Measurements from ENCODE around the gene STARD3. TPM values are rescaled to one million over a fixed set of nuclear protein-coding genes. Genes with fewer than 3 reads are reported as not detected.

STARD3 gene
- total and polyA plus RNA-seq, 2 of the 13 experiments (the other 11 are each of a cell fraction or from before 2014, with no cell fraction given), result 34.6 to 100 TPM

- TF ChIP-seq ZNF687 (CRISPR knock-in tag; IDR thresholded peaks at IDR 0.05) (peak; percentile 93), GATA4 (IDR thresholded peaks at IDR 0.05; ENCODE audit: borderline replicate concordance, low read depth) (no peak), MLX (CRISPR knock-in tag; IDR thresholded peaks at IDR 0.05) (0 out of 2 replicates have a peak, but pooled peaks have one; percentile 35), AKAP8 (CRISPR knock-in tag; IDR thresholded peaks at IDR 0.05) (no peak), SMAD3 (CRISPR knock-in tag; IDR thresholded peaks at IDR 0.05) (no peak), HNRNPUL1 (IDR thresholded peaks at IDR 0.05; ENCODE audit: low read depth, low read length) (no peak), ZNF878 (CRISPR knock-in tag; IDR thresholded peaks at IDR 0.05) (no peak), ZNF232 (CRISPR knock-in tag; IDR thresholded peaks at IDR 0.05; ENCODE audit: borderline replicate concordance) (no peak), GTF2F1 (IDR thresholded peaks at IDR 0.05; ENCODE audit: low read length) (no peak), MED1 (CRISPR knock-in tag; IDR thresholded peaks at IDR 0.05) (peak; percentile 79), HNF4G (IDR thresholded peaks at IDR 0.05; ENCODE audit: borderline replicate concordance, low read depth, low read length) (no peak; the same call in 1 of the 2 replicates), HNF4G (CRISPR knock-in tag; IDR thresholded peaks at IDR 0.05; ENCODE audit: borderline replicate concordance, low read depth) (0 out of 2 replicates have a peak, but pooled peaks have one; percentile 28), ETV6 (CRISPR knock-in tag; conservative IDR thresholded peaks at IDR 0.05) (no peak), ZNF704 (CRISPR knock-in tag; IDR thresholded peaks at IDR 0.05; ENCODE audit: borderline replicate concordance) (no peak), FOXO1 (CRISPR knock-in tag; IDR thresholded peaks at IDR 0.05) (peak; percentile 53; the same call in 1 of the 2 replicates), ZNF766 (CRISPR knock-in tag; IDR thresholded peaks at IDR 0.05; ENCODE audit: borderline replicate concordance) (no peak), PRPF4 (IDR thresholded peaks at IDR 0.05; ENCODE audit: low read depth, low read length, poor library complexity, severe bottlenecking) (no peak), ZNF343 (CRISPR knock-in tag; IDR thresholded peaks at IDR 0.05) (no peak), LRRFIP1 (CRISPR knock-in tag; conservative IDR thresholded peaks at IDR 0.05) (no peak)
These were observed 37.9 kb downstream of the STARD3 start (continued) for GRCh38 chr17:39674702-39675389.

Data from HepG2 (cell line).